Measurements from ENCODE around the gene PPT1.
"Not testable (repeated sequence)": the region's sequence is repeated elsewhere in the genome, so short reads cannot be mapped to it uniquely, and the experiment has no call there.

Gene PPT1

GRCh38 chr1:40057310-40058030, 39.6 kb downstream of the PPT1 start:
- no peak for DNase-seq (ENCODE audit: low read depth in 1 of 2, low spot score in 1 of 2)

GRCh38 chr1:40056519-40057309, 40.3 kb downstream of the PPT1 start:
- DNase-seq (ENCODE audit: low read depth in 1 of 2, low spot score in 1 of 2): no peak

- DNase-seq (ENCODE audit: low read depth in 1 of 2, low spot score in 1 of 2): no peak
Measured at GRCh38 chr1:40053138-40053887, 43.7 kb downstream of the PPT1 start.

GRCh38 chr1:40050863-40051262, 46.2 kb downstream of the PPT1 start:
- DNase-seq (ENCODE audit: low read depth in 1 of 2, low spot score in 1 of 2): no peak

- DNase-seq (ENCODE audit: low read depth in 1 of 2, low spot score in 1 of 2): no peak
Measured at GRCh38 chr1:40049725-40050124, 47.3 kb downstream of the PPT1 start.

GRCh38 chr1:40047769-40048168, 49.3 kb downstream of the PPT1 start:
- no peak for DNase-seq (ENCODE audit: low read depth in 1 of 2, low spot score in 1 of 2)

- no peak for DNase-seq (ENCODE audit: low read depth in 1 of 2, low spot score in 1 of 2)
Measured at GRCh38 chr1:40047276-40047675, 49.8 kb downstream of the PPT1 start.

- DNase-seq (ENCODE audit: low read depth in 1 of 2, low spot score in 1 of 2): no peak
Measured at GRCh38 chr1:40045766-40046165, 51.3 kb downstream of the PPT1 start.

GRCh38 chr1:40045182-40045581, 51.9 kb downstream of the PPT1 start:
- DNase-seq (ENCODE audit: low read depth in 1 of 2, low spot score in 1 of 2): no peak

GRCh38 chr1:40044110-40044509, 52.9 kb downstream of the PPT1 start:
- no peak for DNase-seq (ENCODE audit: low read depth in 1 of 2, low spot score in 1 of 2)

- DNase-seq (ENCODE audit: low read depth in 1 of 2, low spot score in 1 of 2): no peak
Measured at GRCh38 chr1:40042341-40042740, 54.7 kb downstream of the PPT1 start.

GRCh38 chr1:40041466-40041838, 55.6 kb downstream of the PPT1 start:
- no peak for DNase-seq (ENCODE audit: low read depth in 1 of 2, low spot score in 1 of 2)

GRCh38 chr1:40040511-40041465, 56.3 kb downstream of the PPT1 start, which contains the start of gene CAP1:
Gene CAP1, plus strand, starts transcription at chr1:40040729. Its CDS starts 18,618 bp downstream, at chr1:40059347.
- DNase-seq (ENCODE audit: low read depth in 1 of 2, low spot score in 1 of 2): peak; percentile 100

- DNase-seq (ENCODE audit: low read depth in 1 of 2, low spot score in 1 of 2): peak; percentile 40 to 46
Measured at GRCh38 chr1:40039757-40040510, 57.1 kb downstream of the PPT1 start.

- no peak for DNase-seq (ENCODE audit: low read depth in 1 of 2, low spot score in 1 of 2)
Measured at GRCh38 chr1:40039245-40039756, 57.8 kb downstream of the PPT1 start.

- no peak for DNase-seq (ENCODE audit: low read depth in 1 of 2, low spot score in 1 of 2)
Measured at GRCh38 chr1:40038697-40039096, 58.4 kb downstream of the PPT1 start.

- DNase-seq (ENCODE audit: low read depth in 1 of 2, low spot score in 1 of 2): not testable (repeated sequence)
Measured at GRCh38 chr1:40037254-40037653, 59.8 kb downstream of the PPT1 start.

- DNase-seq (ENCODE audit: low read depth in 1 of 2, low spot score in 1 of 2): no peak
Measured at GRCh38 chr1:40036574-40036973, 60.5 kb downstream of the PPT1 start.

GRCh38 chr1:40034869-40035268, 62.2 kb downstream of the PPT1 start:
- DNase-seq (ENCODE audit: low read depth in 1 of 2, low spot score in 1 of 2): no peak

Measured in stimulated activated CD4-positive, alpha-beta T cell treated with anti-CD3 and anti-CD28 coated beads, Interleukin-15, amount 100 ng/mL, for 1 hour (primary cell).